Lower leg skin (tissue), 4 donors: ENCODE results near the gene INS. TPM values are rescaled to one million over a fixed set of nuclear protein-coding genes. Genes with fewer than 3 reads are reported as not detected.

Experiments used
- DNase-seq, 2 donors: peaks; one replicate each; pipeline ENCODE4 v3.0.0-alpha.2; 2019; ENCODE audit warnings: low spot score in 2 of 2
- H3K4me3 ChIP-seq: fragments of 200-600 bp; sonication (generic); 2 replicates; pipeline ENCODE4 v1.5.1; 2017; ENCODE audit warnings: mild to moderate bottlenecking, low read depth; ENCODE audit not compliant: poor library complexity, severe bottlenecking
- CTCF ChIP-seq, 3 donors: fragments of 450-650 bp; IDR thresholded peaks; one replicate each; pipeline ENCODE4 v1.5.1; 2016; ENCODE audit warnings: antibody characterized with exemption in 3 of 3, mild to moderate bottlenecking in 3 of 3, moderate library complexity in 2 of 3
- POLR2A ChIP-seq, 2 donors: fragments of 450-650 bp; IDR thresholded peaks; one replicate each; pipeline ENCODE4 v1.6.1; 2016 to 2017; ENCODE audit warnings: antibody characterized with exemption in 2 of 2, mild to moderate bottlenecking in 1 of 2, moderate library complexity in 1 of 2
- WGBS, 2 donors: methylation state at CpG; one replicate each; pipeline ENCODE4 v1.1.5; 2018; 5-methylcytosine and 5-hydroxymethylcytosine counted together
- intact Hi-C: fragments of 100-400 bp; cut with DNase I; formaldehyde crosslinking; loops from one replicate; pipeline ENCODE4 v1.15.0; 2023; ENCODE audit warnings: low total_unique reads
- total RNA-seq, 4 donors: library from RNA; depleted of rRNA; stranded (reverse); fragments of >200 nt; gene quantifications; one replicate each; pipeline ENCODE4 v1.1.0, GENCODE V29; 2016

The INS gene
- total RNA-seq, 4 donors from 2014 or later: not detected

GRCh38 chr11:2186669-2187279, 25.8 kb upstream of the INS start:
- intact Hi-C loops: no loop called here
- 24 to 32% methylated on average over 16 to 21 of the region's 21 CpGs for WGBS, 2 donors
- TF ChIP-seq CTCF (IDR thresholded peaks at IDR 0.05) (no peak), POLR2A (IDR thresholded peaks at IDR 0.05) (no peak)
- no peak for DNase-seq
- no peak overlapping the region for H3K4me3 ChIP-seq

GRCh38 chr11:2185324-2186085, 24.5 kb upstream of the INS start:
- H3K4me3 ChIP-seq: no peak overlapping the region
- no peak for DNase-seq
- intact Hi-C loops: no loop called here
- 49 to 55% methylated on average over 17 to 19 of the region's 23 CpGs for WGBS, 2 donors
- TF ChIP-seq POLR2A (IDR thresholded peaks at IDR 0.05): no peak
- no peak for TF ChIP-seq CTCF (IDR thresholded peaks at IDR 0.05)

- no peak overlapping the region for H3K4me3 ChIP-seq
- 77 to 79% methylated on average over 20 of the region's 20 CpGs for WGBS, 2 donors
- DNase-seq: no peak
- no peak for TF ChIP-seq POLR2A (IDR thresholded peaks at IDR 0.05)
- no peak for TF ChIP-seq CTCF (IDR thresholded peaks at IDR 0.05)
- intact Hi-C loops: loop anchor here (5.0 kb wide), 1 partner anchor 114 kb away; no protein-coding TSS in a partner anchor
These were observed 21.9 kb upstream of the INS start for GRCh38 chr11:2182692-2183474.

GRCh38 chr11:2182075-2182474, 21.1 kb upstream of the INS start:
- TF ChIP-seq CTCF (IDR thresholded peaks at IDR 0.05) (no peak), POLR2A (IDR thresholded peaks at IDR 0.05) (no peak)
- no peak overlapping the region for H3K4me3 ChIP-seq
- intact Hi-C loops: loop anchor here (5.0 kb wide), 1 partner anchor 115 kb away; no protein-coding TSS in a partner anchor
- no peak for DNase-seq
- WGBS, 2 donors: 69 to 81% methylated on average over 16 of the region's 18 CpGs

GRCh38 chr11:2180789-2181370, 19.9 kb upstream of the INS start:
- DNase-seq: no peak
- WGBS, 2 donors: 57 to 65% methylated on average over 9 to 11 of the region's 11 CpGs
- TF ChIP-seq POLR2A (IDR thresholded peaks at IDR 0.05): no peak
- TF ChIP-seq CTCF (IDR thresholded peaks at IDR 0.05): no peak
- no peak overlapping the region for H3K4me3 ChIP-seq
- intact Hi-C loops: loop anchor here (5.0 kb wide), 1 partner anchor 116 kb away; no protein-coding TSS in a partner anchor
